Measurements from ENCODE around the gene COL11A2. TPM values are rescaled to one million over a fixed set of nuclear protein-coding genes. Genes with fewer than 3 reads are reported as not detected.
"Not testable (repeated sequence)": the region's sequence is repeated elsewhere in the genome, so short reads cannot be mapped to it uniquely, and the experiment has no call there.

COL11A2 gene
- total RNA-seq, 5 donors from 2014 or later (not counting 1 experiment from before 2014, with no cell fraction given) = 1.3 to 9.7 (median 2.7) TPM

- CTCF ChIA-PET; POLR2A ChIA-PET; H3K36me3 ChIP-seq (ENCODE audit: control insufficient read depth in 2 of 2, extremely low read depth in 1 of 2, insufficient read depth in 1 of 2, low read length in 1 of 2); H3K36me3 Mint-ChIP-seq; H3K9me3 ChIP-seq; H3K9me3 Mint-ChIP-seq; H3K4me1 Mint-ChIP-seq; H3K4me3 ChIP-seq (ENCODE audit: control insufficient read depth in 1 of 2, extremely low read depth in 1 of 2, low read length in 1 of 2); H3K4me3 Mint-ChIP-seq; H3K4me1 ChIP-seq (ENCODE audit: control insufficient read depth in 1 of 2, extremely low read depth in 1 of 2, insufficient read depth in 2 of 2, low read length in 2 of 2); DNase-seq; H3K27ac ChIP-seq (ENCODE audit: low read length); ATAC-seq (replicated peaks in 1 of 4); H3K27ac Mint-ChIP-seq: not testable (repeated sequence)
- WGBS (ENCODE audit: insufficient coverage) = no CpG with 5 or more reads among the region's 14 CpGs
- peaks cover 26 to 44% of the 10 kb centered on the region in 2 donors for H3K27me3 Mint-ChIP-seq
- H3K27me3 ChIP-seq (replicated peaks in 1 of 2; ENCODE audit: control insufficient read depth in 2 of 2, extremely low read depth in 1 of 2, insufficient read depth in 2 of 2, low read length in 1 of 2) = peaks cover 2 to 24% of the 10 kb centered on the region in 2 experiments
These were observed 34.3 kb upstream of the COL11A2 start for GRCh38 chr6:33226503-33227120.

GRCh38 chr6:33217681-33218080 is 25.4 kb upstream of the COL11A2 start:
- H3K27ac Mint-ChIP-seq = no peak overlapping the region
- H3K27me3 ChIP-seq (replicated peaks in 1 of 2; ENCODE audit: control insufficient read depth in 2 of 2, extremely low read depth in 1 of 2, insufficient read depth in 2 of 2, low read length in 1 of 2) = peaks cover 4 to 65% of the 10 kb centered on the region in 2 experiments
- CTCF ChIA-PET = no interaction called here
- peaks cover 28 to 59% of the 10 kb centered on the region in 2 donors for H3K27me3 Mint-ChIP-seq
- H3K4me1 ChIP-seq (ENCODE audit: control insufficient read depth in 1 of 2, extremely low read depth in 1 of 2, insufficient read depth in 2 of 2, low read length in 2 of 2) = peaks cover 2 to 23% of the 10 kb centered on the region in 2 experiments
- no peaks in the 10 kb centered on the region for H3K9me3 Mint-ChIP-seq
- H3K4me3 ChIP-seq (ENCODE audit: control insufficient read depth in 1 of 2, extremely low read depth in 1 of 2, low read length in 1 of 2) = no peak overlapping the region
- no peaks in the 10 kb centered on the region for H3K36me3 ChIP-seq (ENCODE audit: control insufficient read depth in 2 of 2, extremely low read depth in 1 of 2, insufficient read depth in 1 of 2, low read length in 1 of 2)
- ATAC-seq (replicated peaks in 1 of 4) = no peak
- no peaks in the 10 kb centered on the region for H3K9me3 ChIP-seq
- no peaks in the 10 kb centered on the region for H3K36me3 Mint-ChIP-seq
- no peak overlapping the region for H3K4me3 Mint-ChIP-seq
- 82% methylated on average over 2 of the region's 3 CpGs for WGBS (ENCODE audit: insufficient coverage)
- no peak for DNase-seq
- POLR2A ChIA-PET = no interaction called here
- H3K27ac ChIP-seq (ENCODE audit: low read length) = no peak overlapping the region
- H3K4me1 Mint-ChIP-seq = peaks cover 16 to 19% (median 17%) of the 10 kb centered on the region in 3 donors

- CTCF ChIA-PET = interaction anchor here in 1 of 2 donors (0.5 kb wide), 1 partner anchor 15 kb away, joined by 3 read pairs; no protein-coding TSS in a partner anchor
- no peak for ATAC-seq (replicated peaks in 1 of 4)
- 100% methylated on average over 2 of the region's 6 CpGs for WGBS (ENCODE audit: insufficient coverage)
- POLR2A ChIA-PET = no interaction called here
- DNase-seq = no peak
- no peaks in the 10 kb centered on the region for H3K9me3 Mint-ChIP-seq
- H3K27me3 ChIP-seq (replicated peaks in 1 of 2; ENCODE audit: control insufficient read depth in 2 of 2, extremely low read depth in 1 of 2, insufficient read depth in 2 of 2, low read length in 1 of 2) = peaks cover 2 to 66% of the 10 kb centered on the region in 2 experiments
- H3K36me3 ChIP-seq (ENCODE audit: control insufficient read depth in 2 of 2, extremely low read depth in 1 of 2, insufficient read depth in 1 of 2, low read length in 1 of 2) = peaks cover 0 to under 1% of the 10 kb centered on the region in 2 donors
- H3K27ac Mint-ChIP-seq = peak overlapping the region in 1 of 2 donors; percentile 28
- H3K27me3 Mint-ChIP-seq = peaks cover 28 to 59% of the 10 kb centered on the region in 2 donors
- peaks cover 19 to 24% (median 20%) of the 10 kb centered on the region in 3 donors for H3K4me1 Mint-ChIP-seq
- no peak overlapping the region for H3K4me3 ChIP-seq (ENCODE audit: control insufficient read depth in 1 of 2, extremely low read depth in 1 of 2, low read length in 1 of 2)
- H3K27ac ChIP-seq (ENCODE audit: low read length) = no peak overlapping the region
- no peaks in the 10 kb centered on the region for H3K9me3 ChIP-seq
- no peak overlapping the region for H3K4me3 Mint-ChIP-seq
- H3K36me3 Mint-ChIP-seq = peaks cover under 1% of the 10 kb centered on the region
- peaks cover 2 to 27% of the 10 kb centered on the region in 2 experiments for H3K4me1 ChIP-seq (ENCODE audit: control insufficient read depth in 1 of 2, extremely low read depth in 1 of 2, insufficient read depth in 2 of 2, low read length in 2 of 2)
These were observed 25.0 kb upstream of the COL11A2 start for GRCh38 chr6:33217246-33217645.

GRCh38 chr6:33216117-33216649 is 23.9 kb upstream of the COL11A2 start:
- peaks cover 2 to 70% of the 10 kb centered on the region in 2 experiments for H3K27me3 ChIP-seq (replicated peaks in 1 of 2; ENCODE audit: control insufficient read depth in 2 of 2, extremely low read depth in 1 of 2, insufficient read depth in 2 of 2, low read length in 1 of 2)
- ChIA-PET CTCF (no interaction called here), POLR2A (interaction anchor here in 1 of 2 donors (0.6 kb wide), 1 partner anchor 82 kb away, joined by 12 read pairs; no protein-coding TSS in a partner anchor)
- H3K27ac ChIP-seq (ENCODE audit: low read length) = no peak overlapping the region
- no peaks in the 10 kb centered on the region for H3K9me3 ChIP-seq
- H3K36me3 ChIP-seq (ENCODE audit: control insufficient read depth in 2 of 2, extremely low read depth in 1 of 2, insufficient read depth in 1 of 2, low read length in 1 of 2) = peaks cover 0 to 8% of the 10 kb centered on the region in 2 donors
- peak in 2 of 4 experiments; percentile 11 to 28 for ATAC-seq (replicated peaks in 1 of 4)
- no peak overlapping the region for H3K4me3 ChIP-seq (ENCODE audit: control insufficient read depth in 1 of 2, extremely low read depth in 1 of 2, low read length in 1 of 2)
- Mint-ChIP-seq H3K27me3 (peaks cover 23 to 52% of the 10 kb centered on the region in 2 donors), H3K9me3 (no peaks in the 10 kb centered on the region), H3K4me3 (no peak overlapping the region), H3K36me3 (peaks cover 5% of the 10 kb centered on the region), H3K4me1 (peaks cover 19 to 26% (median 20%) of the 10 kb centered on the region in 3 donors), H3K27ac (peak overlapping the region in 1 of 2 donors; percentile 74)
- H3K4me1 ChIP-seq (ENCODE audit: control insufficient read depth in 1 of 2, extremely low read depth in 1 of 2, insufficient read depth in 2 of 2, low read length in 2 of 2) = peaks cover 2 to 29% of the 10 kb centered on the region in 2 experiments
- 73% methylated on average over 4 of the region's 4 CpGs for WGBS (ENCODE audit: insufficient coverage)
- peak in 1 of 35 experiments; percentile 7 for DNase-seq

- POLR2A ChIA-PET = interaction anchor here (0.6 kb wide), 2 partner anchors 83 to 222 kb away, joined by 11 to 12 read pairs; no protein-coding TSS in a partner anchor
- Mint-ChIP-seq H3K36me3 (peaks cover 8% of the 10 kb centered on the region), H3K4me1 (peaks cover 19 to 26% (median 22%) of the 10 kb centered on the region in 3 donors), H3K27me3 (peaks cover 23 to 50% of the 10 kb centered on the region in 2 donors), H3K9me3 (no peaks in the 10 kb centered on the region), H3K27ac (peak overlapping the region in 1 of 2 donors; percentile 74), H3K4me3 (peak overlapping the region in 1 of 3 donors; percentile 85)
- peaks cover 2 to 29% of the 10 kb centered on the region in 2 experiments for H3K4me1 ChIP-seq (ENCODE audit: control insufficient read depth in 1 of 2, extremely low read depth in 1 of 2, insufficient read depth in 2 of 2, low read length in 2 of 2)
- H3K36me3 ChIP-seq (ENCODE audit: control insufficient read depth in 2 of 2, extremely low read depth in 1 of 2, insufficient read depth in 1 of 2, low read length in 1 of 2) = peaks cover 0 to 12% of the 10 kb centered on the region in 2 donors
- 85% methylated on average over 3 of the region's 9 CpGs for WGBS (ENCODE audit: insufficient coverage)
- no peak overlapping the region for H3K27ac ChIP-seq (ENCODE audit: low read length)
- H3K4me3 ChIP-seq (ENCODE audit: control insufficient read depth in 1 of 2, extremely low read depth in 1 of 2, low read length in 1 of 2) = no peak overlapping the region
- ATAC-seq (replicated peaks in 1 of 4) = peak in 2 of 4 experiments; percentile 11 to 23
- DNase-seq = no peak
- CTCF ChIA-PET = no interaction called here
- peaks cover 2 to 66% of the 10 kb centered on the region in 2 experiments for H3K27me3 ChIP-seq (replicated peaks in 1 of 2; ENCODE audit: control insufficient read depth in 2 of 2, extremely low read depth in 1 of 2, insufficient read depth in 2 of 2, low read length in 1 of 2)
- H3K9me3 ChIP-seq = no peaks in the 10 kb centered on the region
These were observed 23.2 kb upstream of the COL11A2 start for GRCh38 chr6:33215271-33216116.

GRCh38 chr6:33213989-33214335 is 21.7 kb upstream of the COL11A2 start:
- Histone ChIP-seq H3K4me3 (ENCODE audit: control insufficient read depth in 1 of 2, extremely low read depth in 1 of 2, low read length in 1 of 2) (peak overlapping the region; percentile 36 to 69), H3K4me1 (ENCODE audit: control insufficient read depth in 1 of 2, extremely low read depth in 1 of 2, insufficient read depth in 2 of 2, low read length in 2 of 2) (peaks cover 4 to 32% of the 10 kb centered on the region in 2 experiments), H3K27me3 (replicated peaks in 1 of 2; ENCODE audit: control insufficient read depth in 2 of 2, extremely low read depth in 1 of 2, insufficient read depth in 2 of 2, low read length in 1 of 2) (peaks cover 2 to 54% of the 10 kb centered on the region in 2 experiments), H3K27ac (ENCODE audit: low read length) (no peak overlapping the region), H3K36me3 (ENCODE audit: control insufficient read depth in 2 of 2, extremely low read depth in 1 of 2, insufficient read depth in 1 of 2, low read length in 1 of 2) (peaks cover 0 to 24% of the 10 kb centered on the region in 2 donors), H3K9me3 (no peaks in the 10 kb centered on the region)
- Mint-ChIP-seq H3K4me3 (peak overlapping the region; percentile 67 to 85 (median 76)), H3K27me3 (peaks cover 21 to 49% of the 10 kb centered on the region in 2 donors), H3K36me3 (peaks cover 20% of the 10 kb centered on the region), H3K9me3 (no peaks in the 10 kb centered on the region), H3K4me1 (peaks cover 29 to 36% (median 33%) of the 10 kb centered on the region in 3 donors), H3K27ac (no peak overlapping the region)
- ATAC-seq (replicated peaks in 1 of 4) = peak in 2 of 4 experiments; percentile 8 to 17
- ChIA-PET CTCF (no interaction called here), POLR2A (no interaction called here)
- no peak for DNase-seq
- WGBS (ENCODE audit: insufficient coverage) = 33% methylated on average over 9 of the region's 9 CpGs

All from T-cell (primary cell).